Kidney capillary endothelial cell (primary cell): ENCODE results near the gene MFF.
"Not testable (repeated sequence)": the region's sequence is repeated elsewhere in the genome, so short reads cannot be mapped to it uniquely, and the experiment has no call there.

ENCODE experiments used
- DNase-seq: peaks from one replicate; pipeline ENCODE4 v3.0.0-alpha.2; 2018; ENCODE audit warnings: low spot score

MFF gene

DNA sequence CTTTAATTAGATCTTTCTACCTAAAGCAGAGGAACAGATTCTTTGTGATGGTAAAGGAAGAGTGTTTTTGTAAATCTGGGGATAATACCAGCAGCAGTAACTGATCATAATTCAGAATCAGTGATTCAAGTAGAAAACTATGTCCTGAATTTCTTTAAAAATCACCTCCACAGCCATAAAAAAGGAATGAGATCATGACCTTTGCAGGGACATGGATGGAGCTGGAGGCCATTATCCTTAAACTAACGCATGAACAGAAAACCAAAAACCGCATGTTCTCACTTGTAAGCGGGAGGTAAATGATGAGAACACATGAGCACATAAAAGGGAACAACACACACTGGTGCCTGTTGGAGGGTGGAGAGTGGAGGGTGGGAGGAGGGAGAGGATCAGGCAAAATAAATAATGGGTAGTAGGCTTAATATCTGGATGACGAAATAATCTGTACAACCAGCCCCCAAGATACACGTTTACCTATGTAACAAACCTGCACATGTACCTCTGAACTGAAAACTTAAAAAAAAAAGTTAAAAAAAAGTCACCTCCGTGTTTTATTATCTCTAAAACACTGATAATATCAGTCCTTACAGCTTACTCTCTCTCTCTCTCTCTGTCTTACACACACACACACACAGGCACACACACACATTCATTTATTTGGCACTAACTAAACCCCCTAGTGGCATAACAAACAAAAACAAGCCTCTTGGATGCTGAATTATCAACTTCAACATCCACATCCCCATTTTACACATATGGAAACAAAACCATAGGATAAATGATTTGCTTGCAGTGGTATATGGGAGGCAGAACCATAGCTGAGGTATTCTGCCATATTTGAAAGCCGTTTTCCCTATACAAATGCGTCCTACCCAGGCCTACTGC lies 52.7 kb downstream of the MFF start:
- DNase-seq: no peak

DNA sequence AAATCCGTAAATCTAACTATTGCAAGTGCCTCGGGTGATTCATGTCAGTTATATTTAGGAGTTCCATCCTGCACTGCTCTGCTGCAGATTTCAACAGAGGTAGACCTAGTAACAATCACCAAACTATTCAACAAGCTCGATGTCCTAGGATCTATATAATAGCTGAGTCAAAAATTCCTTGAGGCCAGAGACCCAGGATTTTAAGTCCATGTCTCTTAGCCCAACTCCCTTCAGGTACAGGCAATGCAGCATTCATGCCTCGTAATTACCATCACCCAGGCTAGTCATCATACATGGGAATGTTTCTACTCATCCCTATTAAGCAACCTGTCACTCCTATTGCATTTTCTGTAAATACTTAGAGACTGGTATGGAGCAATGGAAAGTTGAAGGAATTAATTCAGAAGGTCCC lies 53.3 kb downstream of the MFF start:
- no peak for DNase-seq

DNA sequence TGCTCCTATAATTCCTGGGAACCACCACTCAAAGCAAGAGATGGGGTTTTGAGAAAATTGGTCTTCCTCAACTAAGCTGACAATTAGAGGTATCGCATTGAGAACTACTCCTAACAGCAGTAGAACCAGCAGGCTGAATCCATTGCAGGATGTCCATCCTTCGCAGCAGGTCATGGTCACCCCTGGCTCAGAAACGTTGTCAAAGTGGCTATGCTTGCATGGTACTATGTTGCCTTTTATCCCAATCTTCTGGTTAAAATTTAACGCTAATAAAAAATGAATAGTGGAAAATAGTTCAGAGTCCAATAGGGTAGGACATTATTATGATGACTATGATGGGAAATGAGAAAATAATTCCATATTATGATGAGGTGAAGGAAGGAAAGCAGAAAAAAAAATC lies 54.0 kb downstream of the MFF start, which contains the start of gene TM4SF20:
TM4SF20 (minus strand) TSS at position 212 of the 400 bp plus-strand sequence; CDS start at position 174, 38 bp downstream.
- DNase-seq: no peak

DNA sequence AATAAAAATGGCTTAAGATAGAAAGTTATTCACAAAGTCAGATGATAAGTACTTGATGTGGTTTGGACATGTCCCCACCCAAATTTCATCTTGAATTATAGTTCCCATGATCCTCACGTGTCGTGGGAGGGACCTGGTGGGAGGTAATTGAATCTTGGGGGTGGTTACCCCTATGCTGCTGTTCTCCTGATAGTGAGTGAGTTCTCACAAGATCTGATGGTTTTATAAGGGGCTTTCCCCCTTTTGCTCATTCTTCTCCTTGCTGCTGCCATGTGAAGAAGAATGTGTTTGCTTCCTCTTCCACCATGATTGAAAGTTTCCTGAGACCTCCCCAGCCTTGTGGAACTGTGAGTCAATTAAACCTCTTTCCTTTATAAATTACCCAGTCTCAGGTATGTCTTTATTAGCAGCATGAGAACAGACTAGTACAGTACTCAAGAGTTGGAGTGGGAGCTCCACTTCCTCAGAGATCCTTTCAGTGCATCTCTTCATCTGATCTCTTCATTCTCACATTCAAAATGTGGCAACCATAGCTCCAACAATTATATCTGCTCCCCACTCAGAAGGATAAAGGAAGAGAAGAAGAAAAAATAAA lies 57.3 kb downstream of the MFF start:
- DNase-seq: not testable (repeated sequence)

DNA sequence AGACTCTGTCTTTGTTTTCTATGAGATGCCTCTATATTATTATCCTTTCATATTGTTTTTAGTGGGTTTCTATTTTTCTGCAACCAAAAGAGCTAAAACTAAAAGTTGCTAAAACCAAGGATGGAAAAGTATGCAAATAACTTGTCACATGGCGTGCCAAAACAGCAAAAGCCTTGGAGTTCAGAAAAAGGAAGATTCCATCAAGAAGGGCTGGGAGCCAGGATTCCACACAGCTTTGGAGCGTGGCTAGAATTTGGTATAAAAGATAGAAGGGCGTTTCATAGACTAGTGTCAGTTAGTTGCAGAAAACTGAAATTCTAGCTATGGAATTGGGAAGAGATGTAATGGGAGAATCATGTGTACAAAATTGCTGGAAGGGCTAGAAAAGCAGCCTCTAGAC lies 58.6 kb downstream of the MFF start:
- DNase-seq: no peak

DNA sequence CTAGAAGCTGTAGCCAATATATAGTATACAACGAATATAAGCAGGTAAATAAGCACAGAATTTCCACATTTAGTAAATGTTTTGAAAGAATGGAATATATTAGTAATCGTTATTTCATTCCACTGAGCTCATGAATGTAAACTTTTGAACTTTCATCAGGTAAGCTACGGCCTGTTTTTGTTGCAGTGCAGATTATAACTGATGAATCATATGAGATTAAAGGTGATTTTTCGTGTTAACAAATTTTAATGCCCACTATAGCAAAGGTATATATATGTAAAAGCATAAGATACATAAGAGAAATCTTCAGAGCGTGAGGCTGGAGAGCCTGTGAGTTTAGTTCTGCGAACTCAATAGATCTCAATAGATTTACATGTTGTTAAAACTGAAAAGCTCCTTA lies 61.6 kb downstream of the MFF start:
- no peak for DNase-seq

DNA sequence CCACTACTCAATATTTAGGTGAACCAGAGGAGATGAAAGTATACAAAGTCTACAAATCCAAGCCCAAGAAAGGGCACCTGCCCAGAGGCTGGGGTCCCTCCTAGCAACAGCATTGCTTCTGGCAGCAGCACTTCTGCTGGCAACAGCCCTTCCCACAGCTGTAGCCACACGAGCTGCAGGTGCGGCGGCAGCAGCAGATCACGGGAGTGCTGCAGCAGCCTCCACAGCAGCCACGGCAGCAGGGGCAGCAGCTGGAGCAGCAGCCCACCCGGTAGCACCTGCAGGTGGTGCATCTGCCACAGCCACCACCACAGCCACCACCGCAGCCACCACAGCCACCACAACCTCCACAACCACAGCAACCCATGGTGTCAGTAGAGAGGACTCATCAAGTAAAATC lies 62.5 kb downstream of the MFF start, which contains the start of gene SCYGR1:
SCYGR1 (minus strand) TSS at position 367 of the 400 bp plus-strand sequence; CDS start at position 367, 0 bp downstream.
- not testable (repeated sequence) for DNase-seq

DNA sequence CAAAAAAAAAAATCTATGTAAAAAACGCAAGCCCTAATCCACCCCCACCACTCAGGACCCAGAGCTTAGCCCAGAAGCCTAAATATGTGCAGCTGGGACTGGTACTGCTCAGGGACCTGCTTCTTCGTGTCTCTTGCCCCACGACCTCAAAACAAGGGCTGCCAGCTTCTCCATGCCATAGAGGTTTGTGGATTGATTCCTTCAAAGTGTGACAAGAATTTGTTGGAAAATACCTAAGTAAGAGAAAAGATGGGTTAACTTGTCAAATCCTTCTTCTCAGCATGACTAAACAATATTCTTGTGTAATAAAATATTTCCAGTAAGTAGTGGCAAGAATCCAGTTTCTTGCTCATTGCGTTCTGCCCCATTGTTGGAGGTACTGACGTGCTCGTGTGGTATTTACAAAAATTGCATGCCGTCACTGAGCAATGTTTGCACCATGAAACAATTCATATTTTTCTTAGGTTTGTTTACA lies 63.5 kb downstream of the MFF start:
- DNase-seq: no peak

DNA sequence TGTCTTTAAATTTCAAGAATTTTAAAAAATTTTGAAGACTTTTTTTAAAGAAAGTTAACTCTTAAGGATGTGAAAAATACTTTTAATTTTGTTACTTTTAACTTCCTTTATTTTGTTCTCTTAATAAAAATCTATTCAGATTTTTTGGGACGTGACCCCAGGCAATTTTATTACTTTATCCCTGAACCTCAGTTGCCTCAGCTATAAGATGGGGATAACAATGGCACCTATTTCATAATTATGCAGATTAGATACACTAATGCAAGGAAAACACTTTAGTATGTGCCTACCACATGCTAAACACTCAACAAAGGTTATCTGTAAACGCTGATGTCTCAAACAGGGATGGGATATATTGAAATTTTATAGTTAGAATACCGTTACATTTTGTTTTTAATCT lies 64.2 kb downstream of the MFF start:
- no peak for DNase-seq

DNA sequence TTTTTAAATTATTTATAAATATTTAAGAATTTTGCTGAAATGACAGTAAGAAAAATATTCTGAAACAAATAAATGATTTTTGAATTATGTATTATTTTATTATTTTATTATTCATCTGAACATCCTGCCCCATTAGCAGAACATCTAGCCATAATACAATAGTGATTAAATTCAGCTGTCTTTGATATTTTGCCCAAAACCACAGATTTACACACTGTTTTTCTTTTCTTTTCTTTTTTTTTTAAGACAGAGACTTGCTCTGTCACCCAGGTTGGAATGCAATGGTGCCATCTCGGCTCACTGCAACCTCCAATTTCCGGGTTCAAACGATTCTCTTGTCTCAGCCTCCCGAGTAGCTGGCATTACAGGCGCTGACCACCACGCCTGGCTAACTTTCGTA lies 64.6 kb downstream of the MFF start:
- no peak for DNase-seq

DNA sequence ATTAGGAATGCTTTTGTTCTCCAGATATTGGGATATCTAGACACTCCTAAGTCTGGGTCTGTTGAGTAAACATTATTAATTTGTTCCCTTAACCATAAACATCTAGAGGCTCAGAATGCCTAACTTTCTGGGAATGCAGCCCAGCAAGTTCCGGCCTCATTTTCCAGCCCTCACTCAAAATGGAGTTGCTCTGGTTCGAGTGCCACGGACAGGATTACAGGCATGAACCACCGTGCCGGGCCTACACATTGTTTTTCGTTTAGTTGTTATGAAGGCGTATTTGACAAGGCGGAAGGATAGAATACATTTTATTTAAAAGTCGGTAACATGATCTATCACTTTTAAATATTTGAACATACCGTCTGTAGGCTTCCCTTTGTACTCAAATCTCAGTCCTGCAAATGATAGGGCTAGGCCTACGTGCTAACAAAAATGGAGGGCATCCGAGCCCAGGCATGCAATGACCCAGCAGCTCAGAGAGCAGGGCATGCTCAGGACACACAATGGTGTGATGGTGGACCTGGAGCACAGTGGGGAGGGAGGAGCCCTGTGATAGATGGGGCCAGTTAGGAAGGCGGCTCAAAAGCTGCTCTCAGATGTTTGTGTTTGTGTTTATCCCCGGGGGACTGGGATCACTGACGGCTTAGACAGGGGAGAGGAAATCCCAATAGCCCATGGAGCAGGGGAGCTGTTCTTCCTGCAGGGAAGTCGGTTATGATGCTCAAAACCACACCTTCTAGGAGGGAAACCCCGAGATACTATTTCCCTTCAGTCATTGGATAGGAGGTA lies 65.6 kb downstream of the MFF start:
- no peak for DNase-seq

DNA sequence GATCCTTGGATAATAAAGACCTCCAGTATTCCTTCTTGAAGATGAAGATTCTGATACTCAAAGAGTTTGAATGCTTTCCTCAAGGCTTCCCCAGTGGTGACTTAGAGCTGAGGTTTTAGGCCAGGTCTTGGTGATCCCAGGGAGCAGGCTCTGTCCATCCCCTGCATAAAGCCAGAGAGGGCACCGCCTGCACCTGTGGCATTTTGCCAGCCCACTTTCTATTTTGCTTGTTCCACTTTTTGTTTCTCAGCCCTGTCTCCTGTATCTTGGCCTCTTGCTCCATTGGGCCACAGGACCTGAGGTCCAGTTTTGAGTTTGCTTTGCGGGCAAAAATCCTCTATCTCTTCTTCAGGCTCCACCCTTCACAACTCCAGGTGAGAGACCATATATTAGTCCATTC lies 69.3 kb downstream of the MFF start:
- DNase-seq: no peak

DNA sequence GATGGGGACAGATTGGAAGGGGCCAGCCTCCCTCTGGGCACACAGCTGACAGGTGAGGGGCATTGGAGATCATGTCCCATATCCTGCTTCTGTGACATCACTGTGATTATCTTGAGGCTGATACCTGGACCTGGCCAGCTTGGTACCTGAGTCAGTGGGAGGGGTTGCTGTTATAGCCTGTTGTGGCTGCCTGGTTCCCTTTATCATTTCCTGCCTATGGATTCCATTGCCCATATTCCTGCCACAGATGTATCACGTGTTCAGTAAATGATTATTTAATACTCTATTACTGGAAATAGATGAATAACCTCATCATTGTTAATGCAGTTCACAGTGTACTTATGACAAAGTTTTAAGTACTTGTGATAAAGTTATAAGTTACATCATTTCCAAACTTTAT lies 70.5 kb downstream of the MFF start:
- no peak for DNase-seq

DNA sequence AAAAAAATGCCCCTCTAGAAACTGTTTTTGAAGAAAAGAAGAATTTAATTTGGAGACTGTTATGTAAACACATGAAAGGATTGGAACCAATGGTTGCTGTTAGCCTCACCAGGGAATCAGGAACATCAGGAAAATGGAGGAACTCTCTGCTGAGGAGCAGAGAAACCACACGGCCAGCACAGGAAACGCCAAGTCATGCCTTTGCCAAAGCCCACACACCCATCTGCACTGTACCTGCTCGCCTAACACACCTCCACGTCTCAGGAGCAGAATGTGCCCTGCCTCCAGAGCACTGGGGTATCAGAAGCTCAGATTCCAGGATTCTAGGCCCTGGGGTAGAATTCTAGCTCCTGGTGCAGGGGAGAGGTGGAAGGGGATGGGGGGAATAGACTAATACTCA lies 72.5 kb downstream of the MFF start:
- no peak for DNase-seq

DNA sequence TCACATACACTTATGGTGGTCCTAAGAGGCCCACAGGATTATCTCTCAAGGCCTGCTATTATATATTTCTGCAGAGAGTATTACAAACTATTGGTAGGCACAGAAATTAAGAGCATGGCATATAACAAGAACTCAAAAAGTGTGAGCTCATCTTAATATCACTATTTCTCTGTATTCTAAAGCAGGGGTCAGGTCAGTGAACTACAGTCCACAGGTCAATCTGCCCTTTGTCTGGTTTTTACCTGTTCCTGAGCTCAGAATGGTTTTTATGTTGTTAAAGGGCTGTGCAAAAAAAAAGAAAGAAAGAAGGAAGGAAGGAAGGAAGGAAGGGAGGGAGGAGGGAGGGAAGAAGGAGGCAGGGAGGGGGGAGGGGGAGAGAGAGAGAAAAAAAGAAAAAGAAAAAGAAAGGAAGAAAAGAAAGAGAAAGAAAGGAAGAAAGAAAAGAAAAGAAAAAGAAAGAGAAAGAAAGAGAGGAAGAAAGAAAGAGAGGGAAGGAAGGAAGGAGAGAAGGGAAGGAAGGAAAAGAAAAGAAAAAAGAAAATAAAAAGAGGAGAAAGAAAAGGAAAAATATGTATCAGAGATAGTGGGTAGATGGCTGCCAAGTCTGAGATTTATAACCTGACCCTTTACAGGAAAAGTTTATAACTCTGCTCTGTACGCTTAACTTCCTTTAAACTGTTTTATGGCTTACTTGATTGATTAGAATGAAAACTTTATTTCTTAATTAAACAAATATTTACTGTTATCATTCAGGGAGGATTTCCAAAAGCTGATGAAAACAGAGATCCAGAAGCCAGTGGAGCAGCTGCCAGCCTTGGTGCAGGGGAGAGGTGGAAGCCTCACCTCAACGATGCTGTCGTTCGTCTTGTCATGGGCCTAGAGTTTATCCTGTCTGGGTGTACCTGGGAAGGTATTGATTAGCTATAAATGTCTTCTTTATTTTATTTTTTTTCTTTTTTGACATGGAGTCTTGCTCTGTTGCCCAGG lies 73.9 kb downstream of the MFF start:
- DNase-seq: no peak

DNA sequence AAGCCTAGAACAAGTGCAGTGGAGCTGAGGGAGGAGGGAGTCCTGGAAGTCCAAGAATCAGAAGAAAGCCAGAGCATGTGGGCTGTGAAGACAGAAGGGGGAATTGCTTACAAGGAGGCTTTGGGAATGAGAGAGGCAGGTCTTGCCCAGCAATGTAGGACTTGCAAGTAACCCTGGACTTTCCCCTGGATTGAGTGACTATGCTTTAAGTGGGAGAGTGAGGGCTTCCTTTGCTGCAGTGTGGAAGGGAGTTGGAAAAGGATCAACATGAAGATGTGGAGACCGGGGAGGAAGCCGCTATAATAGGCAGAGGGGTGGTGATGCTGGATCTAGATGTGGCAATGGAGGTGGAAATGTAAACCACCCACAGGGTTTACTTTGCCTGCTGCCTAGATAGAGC lies 76.5 kb downstream of the MFF start:
- no peak for DNase-seq

DNA sequence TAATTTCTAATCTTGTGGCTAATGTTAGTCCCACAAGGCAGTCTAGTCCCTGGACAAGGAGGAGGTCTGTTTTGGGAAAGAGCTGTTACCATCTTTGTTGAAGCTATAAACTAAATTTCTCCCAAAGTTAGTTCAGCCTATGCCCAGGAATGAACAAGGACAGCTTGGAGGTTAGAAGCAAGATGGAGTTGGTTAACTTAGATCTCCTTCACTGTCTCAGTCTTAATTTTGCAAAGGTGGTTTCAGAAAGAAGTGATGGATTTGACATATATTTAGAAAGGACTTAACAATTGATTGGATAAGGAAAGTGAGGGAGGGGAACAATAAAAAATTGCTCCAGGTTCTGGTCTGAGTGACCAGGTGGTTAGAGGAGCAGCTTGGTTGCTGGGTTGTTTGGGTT lies 77.3 kb downstream of the MFF start:
- no peak for DNase-seq

DNA sequence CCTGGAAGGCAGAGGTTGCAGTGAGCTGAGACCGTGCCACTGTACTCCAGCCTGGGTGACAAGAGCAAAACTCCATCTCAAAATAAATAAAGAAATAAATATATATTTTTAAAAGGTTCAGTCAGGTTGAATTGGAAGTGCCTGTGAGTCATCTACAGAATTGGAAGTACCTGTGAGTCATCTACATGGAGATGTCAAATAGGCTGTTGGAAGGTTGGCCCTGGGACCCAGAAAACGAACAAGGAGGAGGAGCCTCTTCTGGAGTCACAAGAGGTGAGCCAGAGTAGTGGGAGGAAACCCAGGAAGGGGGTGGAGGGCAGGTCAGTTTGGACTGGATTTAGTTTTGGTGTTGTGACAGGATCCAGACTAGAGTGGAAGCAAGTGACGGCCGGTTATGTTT lies 77.9 kb downstream of the MFF start:
- DNase-seq: no peak

DNA sequence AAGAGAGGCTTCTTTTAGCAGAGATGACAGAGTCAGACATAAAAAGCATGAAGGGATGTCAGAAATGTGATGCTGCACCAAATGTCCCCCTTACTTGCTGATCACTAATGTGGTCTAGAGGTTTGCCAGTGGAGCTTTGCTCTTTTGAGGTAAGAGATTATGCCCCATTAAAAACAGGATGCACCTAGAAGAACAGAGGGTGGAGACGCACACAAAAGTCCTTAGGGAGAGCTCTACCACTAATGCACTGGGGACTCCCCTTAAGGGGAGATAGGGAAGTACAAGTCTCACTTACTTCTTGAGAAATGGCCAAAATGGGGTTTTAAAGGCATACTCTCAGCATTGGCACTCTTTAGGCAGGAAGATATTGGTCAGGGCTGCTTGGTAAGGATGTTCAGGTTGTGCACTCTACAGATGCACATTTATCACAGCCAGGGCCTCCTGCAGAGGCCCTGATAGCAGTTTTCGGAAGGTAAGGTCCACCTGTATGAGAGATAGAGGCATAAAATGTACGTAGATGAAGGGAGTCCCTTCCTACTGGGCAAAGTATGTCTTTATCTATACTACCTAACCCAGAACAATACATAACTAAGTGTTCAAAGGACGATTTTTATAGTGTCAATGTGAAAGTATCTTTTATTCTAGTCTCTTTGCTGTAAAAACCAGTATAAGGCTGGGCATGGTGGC lies 79.7 kb downstream of the MFF start:
- DNase-seq: no peak

DNA sequence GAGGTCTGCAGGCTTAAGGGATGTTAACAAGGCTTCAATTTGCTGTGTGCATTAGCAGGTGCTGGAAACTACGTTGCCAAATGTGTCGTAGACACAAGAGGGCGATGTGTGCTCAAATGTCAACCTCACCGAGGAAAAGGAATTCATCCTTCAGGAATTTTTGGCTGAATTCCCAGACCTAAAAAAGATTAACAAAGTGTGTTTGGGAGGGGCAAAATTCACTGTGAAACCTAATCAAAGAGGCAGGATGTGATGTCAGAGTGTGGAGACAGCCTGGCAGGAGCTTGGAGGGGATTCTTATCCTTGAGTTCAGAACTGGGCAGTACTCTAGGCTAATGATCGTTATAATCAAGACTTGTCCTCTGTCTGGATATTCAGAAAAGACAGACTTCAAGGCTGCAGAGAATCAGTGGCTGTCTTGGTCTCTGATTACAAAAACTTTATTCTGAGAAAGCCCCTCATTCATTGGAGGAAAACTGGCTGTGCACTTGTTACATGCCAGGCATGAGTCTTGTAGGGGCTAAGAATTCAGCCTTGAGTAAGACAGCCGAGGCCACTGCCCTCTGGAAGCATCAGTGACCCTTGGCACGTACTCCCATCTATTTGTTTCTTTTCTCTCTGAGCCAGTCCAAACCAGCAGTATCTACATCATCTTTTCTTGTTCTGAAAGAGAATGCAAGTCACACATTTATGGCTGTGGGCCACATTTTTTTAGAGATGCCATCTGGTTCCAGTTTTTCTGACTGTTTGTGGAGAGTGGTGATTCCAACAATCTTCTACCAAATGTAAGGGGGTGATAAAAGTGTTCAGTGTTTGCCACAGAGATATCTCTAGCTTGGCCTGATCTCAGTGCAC lies 81.4 kb downstream of the MFF start:
- DNase-seq: peak; percentile 99
